Iris pigment epithelial cell (primary cell): ENCODE measurements around the gene OTOGL.
A peak's percentile ranks its signal among the peaks of the same experiment; 100 is the strongest.

Experiments
- DNase-seq: peaks from one replicate; pipeline ENCODE4 v3.0.0-alpha.2; 2011; ENCODE audit warnings: low read depth

The OTOGL gene

DNA sequence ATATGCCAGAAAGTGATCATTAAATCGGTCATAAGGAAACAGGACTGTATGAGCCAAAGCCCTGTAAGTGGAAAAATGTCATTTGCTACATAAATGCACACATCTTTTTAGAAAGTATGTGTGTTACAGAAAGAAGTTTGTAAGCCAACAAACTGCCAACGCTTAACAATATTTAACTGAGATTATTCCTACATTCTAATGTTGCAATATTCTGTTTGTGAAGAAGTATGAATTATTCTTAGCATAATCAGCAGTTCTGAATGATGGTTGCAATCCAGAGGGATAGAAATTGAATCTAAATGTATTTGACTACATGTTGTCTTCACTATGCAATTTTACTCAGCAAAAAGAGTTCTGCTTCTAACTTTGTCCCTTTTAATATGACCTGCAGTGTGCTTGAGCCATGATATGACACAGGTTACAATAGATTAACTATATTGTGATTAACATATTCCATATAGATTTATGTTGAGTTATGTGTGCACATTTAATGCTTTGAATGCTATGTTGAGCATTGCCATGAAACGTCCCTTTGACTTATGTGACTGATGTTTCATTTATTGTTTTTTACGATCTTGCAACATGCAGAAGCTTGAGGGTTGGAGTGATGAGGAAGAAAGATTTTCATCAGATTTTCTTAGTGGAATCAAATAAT is 277.9 kb downstream of the OTOGL start:
- DNase-seq, result no peak

DNA sequence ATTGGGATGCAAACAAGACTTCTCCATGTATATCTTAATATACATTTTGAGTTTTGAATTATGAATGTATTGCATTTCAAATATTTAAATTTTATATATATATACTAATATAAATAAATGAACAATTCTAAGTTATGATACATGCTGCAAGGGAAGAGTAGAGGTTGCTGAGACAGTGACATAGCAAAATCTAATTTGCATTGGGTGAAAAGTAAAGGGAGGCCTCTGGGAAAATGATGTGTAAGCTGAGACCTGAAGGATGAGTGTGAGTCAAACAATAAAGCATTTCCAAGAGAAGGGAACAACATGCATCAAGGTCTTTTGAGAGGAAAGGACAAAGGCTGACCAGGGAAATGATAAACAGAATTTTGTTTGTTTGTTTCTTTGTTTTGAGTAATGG is 281.8 kb downstream of the OTOGL start:
- DNase-seq, result no peak

DNA sequence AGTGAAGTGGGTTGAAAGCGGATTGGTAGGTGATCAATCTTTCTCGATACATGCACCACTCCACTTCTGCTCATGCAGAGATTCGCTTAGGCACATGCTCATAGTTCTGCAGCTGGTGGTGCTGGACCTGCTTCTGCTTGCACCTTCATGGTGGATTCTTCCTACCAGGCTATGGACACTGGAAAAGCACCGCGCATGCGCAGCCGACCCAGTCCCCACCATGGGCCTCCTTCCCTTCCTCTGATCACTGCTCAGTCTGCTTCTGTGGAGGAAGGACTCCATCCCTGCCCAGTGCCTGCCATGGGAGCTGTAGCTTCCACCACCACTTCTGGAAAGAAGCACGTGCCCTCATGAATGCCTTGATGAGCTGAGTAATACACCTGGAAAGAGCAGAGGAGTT is 282.9 kb downstream of the OTOGL start:
- DNase-seq, result no peak

DNA sequence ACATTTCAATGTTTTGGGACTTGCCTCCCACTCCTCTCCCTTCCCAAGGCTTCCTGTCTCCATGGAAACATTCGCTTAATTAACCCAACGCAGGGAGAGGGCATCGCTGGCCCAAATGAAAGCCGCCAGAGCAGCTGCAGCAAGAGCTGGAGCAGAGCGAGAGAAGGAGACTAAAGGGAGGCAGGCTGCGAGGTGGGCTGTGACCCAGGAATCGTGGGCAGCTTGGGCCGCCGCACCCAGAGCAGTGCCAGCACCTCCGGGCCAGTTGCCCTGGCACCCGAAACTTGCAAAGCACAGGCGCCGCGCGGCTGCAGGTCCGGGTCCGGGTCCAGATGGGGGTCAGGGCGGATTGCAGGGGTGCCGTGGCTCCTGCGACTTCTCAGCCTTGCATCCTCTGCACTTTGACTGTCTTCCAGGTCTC is 301.2 kb downstream of the OTOGL start:
- no peak for DNase-seq

DNA sequence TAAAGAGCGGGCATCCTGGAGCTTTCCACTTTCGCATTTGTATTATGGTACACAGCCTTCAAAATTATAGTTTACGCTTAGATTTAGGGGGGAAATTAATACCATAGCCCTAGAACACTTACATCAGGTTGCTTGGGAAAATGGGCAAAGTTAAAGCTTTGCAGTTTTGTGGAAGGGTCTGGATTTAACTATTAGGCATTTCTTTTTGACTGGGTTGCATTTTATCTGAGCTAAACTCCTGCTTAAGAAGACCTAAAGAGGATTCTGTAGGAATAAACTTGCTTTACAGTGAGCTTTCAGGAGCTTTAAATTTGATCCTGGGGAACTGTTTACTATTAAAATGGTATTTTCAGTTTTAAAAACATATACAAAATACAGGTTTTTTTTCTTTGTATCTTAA is 301.9 kb downstream of the OTOGL start:
- DNase-seq, result no peak

DNA sequence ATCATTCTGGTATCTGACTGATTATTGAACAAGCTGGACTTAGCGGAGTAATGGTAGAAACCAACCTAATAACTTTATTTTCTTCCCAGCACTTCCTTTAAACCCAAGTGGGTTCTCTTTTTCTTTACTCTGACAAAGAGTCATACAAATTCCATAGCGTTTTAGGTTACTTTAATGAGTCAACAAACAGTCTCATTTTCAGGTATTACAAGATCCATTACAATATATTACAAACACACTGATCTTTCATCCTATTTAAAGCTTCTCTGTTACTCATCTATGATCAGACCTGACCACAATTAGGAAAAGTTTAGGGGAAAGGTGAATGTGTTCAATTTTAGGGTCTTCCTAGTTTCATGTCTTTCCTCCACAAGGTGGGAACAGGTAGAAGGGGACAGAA is 305.3 kb downstream of the OTOGL start:
- DNase-seq, result no peak

DNA sequence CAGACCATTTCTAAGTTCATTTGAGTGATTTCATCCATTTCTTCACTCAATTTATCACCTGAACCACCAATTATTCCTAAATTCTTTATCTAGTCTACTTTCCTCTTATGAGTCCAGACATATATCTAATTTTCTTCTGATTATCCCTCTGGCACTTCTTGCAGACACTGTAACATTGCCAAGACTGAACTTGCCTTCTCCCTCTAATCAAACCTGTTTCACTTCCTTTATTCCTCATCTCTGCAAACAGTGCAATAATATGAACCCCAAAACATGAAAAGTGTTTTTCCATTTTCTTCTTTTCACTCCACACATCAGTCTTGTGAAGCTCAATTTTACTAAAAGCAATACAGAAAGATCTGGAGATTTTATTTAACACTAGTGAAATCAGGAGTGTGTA is 306.9 kb downstream of the OTOGL start:
- no peak for DNase-seq

DNA sequence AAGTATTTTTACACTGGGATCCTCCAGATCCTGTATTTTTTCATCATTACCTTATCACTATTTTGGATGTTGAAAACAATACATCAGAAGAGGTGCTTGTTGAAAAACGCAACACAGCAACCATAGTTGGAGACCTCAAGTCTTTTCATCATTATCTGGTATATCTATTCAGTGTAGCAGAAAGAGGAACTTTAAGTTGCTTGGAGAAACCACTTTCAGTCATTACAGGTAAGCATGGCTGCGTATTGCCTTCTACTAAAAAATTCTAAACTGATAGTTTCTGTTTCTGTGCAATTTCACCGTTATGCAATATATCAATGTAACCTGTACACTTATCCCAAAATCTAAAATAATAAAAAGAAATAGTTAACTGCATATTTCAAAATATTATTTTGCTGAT is 312.4 kb downstream of the OTOGL start:
- DNase-seq, result no peak

DNA sequence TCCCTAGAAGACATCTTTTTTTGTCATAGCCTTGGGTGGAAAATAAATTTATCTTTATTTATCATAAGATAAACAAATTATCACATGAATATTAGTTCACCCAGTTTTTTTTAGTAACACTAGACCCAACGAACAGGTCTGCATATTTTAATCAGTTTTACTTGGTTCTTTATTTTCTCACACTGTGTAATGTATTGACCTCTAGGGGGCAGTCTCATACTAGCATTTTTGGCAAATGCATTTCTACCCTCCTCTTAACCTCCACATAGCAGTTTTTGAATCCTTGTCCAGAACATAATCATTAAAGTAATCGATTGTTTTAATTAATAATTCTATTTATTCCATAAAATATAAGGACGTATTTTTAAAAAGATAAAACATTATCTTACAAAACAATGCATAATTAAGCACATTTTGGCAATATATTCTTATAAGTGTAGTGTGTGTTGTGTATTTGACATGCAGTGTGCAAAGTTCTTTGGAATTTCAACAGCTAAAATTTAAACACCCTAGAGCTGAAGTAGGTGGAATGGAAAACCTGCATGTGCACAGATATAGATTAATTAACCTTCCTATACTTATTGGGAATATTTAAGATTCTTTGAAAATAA is 313.1 kb downstream of the OTOGL start:
- DNase-seq, result peak; percentile 64

DNA sequence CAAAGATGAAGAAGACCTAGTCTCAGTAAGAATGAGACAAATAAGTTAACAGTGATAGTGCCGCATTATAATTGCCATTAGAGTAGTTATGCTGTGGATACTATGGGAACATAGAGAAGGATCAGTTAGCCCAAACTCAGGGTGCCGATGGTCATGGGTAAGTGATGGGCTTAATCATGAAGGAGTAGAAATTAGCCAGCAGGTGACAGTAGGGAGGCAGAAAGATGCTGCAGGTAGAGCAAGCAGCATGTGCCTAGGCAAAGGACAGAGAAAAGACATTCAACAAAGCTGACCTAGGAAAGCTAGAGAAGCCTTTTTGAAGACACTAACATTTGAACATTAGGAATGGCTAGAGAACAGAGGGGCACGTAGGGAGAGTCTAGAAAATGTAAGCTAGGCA is 314.1 kb downstream of the OTOGL start:
- DNase-seq, result no peak

DNA sequence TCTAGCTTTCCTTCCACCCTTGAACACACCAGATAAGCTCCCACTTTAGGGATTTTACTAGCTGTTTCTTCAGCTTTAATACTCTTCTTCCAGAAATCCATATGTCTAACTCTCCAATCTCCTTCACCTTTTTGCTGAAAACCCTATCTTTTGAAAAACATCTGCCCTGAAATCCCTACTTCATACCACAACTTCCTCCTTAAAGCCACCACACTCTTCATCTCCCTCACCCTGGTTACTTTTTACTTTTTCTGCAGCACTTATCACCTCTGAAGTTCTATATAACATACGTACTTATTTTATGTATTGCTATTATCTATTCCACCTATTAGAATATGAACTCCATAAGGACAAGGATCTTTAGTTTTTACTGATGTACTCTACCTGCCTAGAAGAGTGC is 316.1 kb downstream of the OTOGL start:
- no peak for DNase-seq

DNA sequence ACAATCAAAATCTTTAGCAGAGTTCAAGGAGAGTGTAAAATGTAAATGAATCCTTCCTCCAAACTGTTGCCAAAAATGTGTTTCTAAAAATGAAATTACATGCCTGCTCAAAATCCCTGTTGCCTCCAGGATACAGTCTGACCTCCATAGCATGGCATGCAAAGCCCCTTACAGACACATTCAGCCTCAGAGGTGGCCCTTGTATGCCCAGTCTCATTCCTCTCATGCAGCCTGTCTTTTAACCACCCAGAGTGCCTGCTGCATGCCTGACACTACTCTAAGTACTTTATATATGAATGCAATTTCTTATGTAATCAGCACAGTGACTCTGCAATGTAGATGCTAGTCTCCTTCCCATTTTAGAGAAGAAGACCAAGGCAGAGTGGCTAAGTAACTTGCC is 320.3 kb downstream of the OTOGL start:
- DNase-seq, result peak; percentile 31

DNA sequence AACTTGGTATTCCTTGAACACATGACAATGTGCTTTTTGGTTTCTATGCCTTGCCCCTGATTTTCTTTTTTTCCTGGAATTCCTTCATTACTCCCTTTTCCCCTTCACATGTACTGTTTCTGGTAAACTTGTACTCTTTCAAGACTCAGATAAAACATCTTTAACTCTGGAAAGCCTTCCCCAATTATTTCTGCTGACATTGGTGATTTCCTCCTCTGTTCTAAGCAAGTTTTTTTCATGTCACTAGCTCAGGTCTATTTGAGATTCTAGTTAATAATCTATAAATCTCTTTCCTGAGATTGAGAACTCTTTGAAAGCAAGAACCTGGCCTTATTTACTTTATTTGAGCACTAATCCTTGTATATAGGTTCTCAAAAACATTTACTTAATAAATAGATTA is 320.7 kb downstream of the OTOGL start:
- DNase-seq, result no peak

DNA sequence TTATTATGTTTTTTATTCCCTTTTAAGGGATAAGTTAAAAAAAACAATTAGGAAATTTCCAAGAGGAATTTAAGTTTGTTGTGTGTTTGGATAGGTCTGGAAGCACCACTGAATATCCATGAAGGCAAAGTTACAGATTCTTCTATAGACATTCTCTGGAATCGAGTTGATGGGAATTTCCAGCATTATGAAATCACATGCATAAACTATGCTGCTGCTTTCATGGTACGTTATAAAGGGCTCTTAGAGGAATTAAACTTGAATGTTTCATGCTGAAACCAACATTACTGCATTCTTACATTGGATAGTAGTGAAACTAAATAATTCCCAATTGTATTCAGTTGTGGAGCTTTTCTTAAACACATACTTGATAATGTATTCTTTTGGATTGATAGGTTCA is 323.2 kb downstream of the OTOGL start:
- DNase-seq, result peak; percentile 77
